Peyer's patch (tissue), 4 donors: Measurements from ENCODE around the gene SULT1C3. TPM values are rescaled to one million over a fixed set of nuclear protein-coding genes. Genes with fewer than 3 reads are reported as not detected.

Experiments used
- DNase-seq, 3 donors: peaks; one replicate each; pipeline ENCODE4 v3.0.0-alpha.2; 2017 to 2019
- H3K27ac ChIP-seq, 4 donors: fragments of 200-600 bp; sonication (generic); one replicate each; pipeline ENCODE4 v1.5.1; 2016 to 2019
- H3K27me3 ChIP-seq, 2 donors: fragments of 200-600 bp; sonication (generic); one replicate each; pipeline ENCODE4 v1.5.1; 2019
- H3K36me3 ChIP-seq, 3 donors: fragments of 200-600 bp; sonication (generic); one replicate each; pipeline ENCODE4 v1.5.1; 2016 to 2019
- H3K4me1 ChIP-seq, 4 donors: fragments of 200-600 bp; sonication (generic); one replicate each; pipeline ENCODE4 v1.5.1; 2016 to 2019
- H3K4me3 ChIP-seq, 4 donors: fragments of 200-600 bp; sonication (generic); 1 replicate in 3 of 4; 2 replicates in 1 of 4; pipeline ENCODE4 v1.5.1; 2016 to 2019; ENCODE audit warnings: mild to moderate bottlenecking in 1 of 4
- H3K9me3 ChIP-seq, 4 donors: fragments of 200-600 bp; sonication (generic); one replicate each; pipeline ENCODE4 v1.5.1; 2016 to 2019; ENCODE audit warnings: mild to moderate bottlenecking in 1 of 4
- POLR2A ChIP-seq, 2 donors: fragments of 450-650 bp; IDR thresholded peaks; one replicate each; pipeline ENCODE4 v1.5.1; 2017; ENCODE audit warnings: antibody characterized with exemption in 2 of 2, mild to moderate bottlenecking in 2 of 2, moderate library complexity in 2 of 2
- total RNA-seq, 4 donors: library from RNA; depleted of rRNA; stranded (reverse); fragments of >200 nt; gene quantifications; one replicate each; pipeline ENCODE4 v1.1.0, GENCODE V29; 2016
- TF ChIP-seq, protein P1 (sequence below), 6 experiments: fragments of 450-650 bp in 4 of 6; fragments of 200-600 bp in 2 of 6; sonication (generic) in 1 of 6; IDR thresholded peaks; one replicate each; pipeline ENCODE4 v1.5.1; 2017 to 2019; ENCODE audit warnings: antibody characterized with exemption in 6 of 6, mild to moderate bottlenecking in 3 of 6, moderate library complexity in 1 of 6

Gene SULT1C3
- total RNA-seq, 4 donors from 2014 or later: 7.8 to 14.8 (median 14.7) TPM; not detected in 1

GRCh38 chr2:108270346-108270745 lies 30.6 kb downstream of the SULT1C3 start:
- DNase-seq: peak in 1 of 3 donors; percentile 53
- H3K4me1 ChIP-seq: peaks cover 0 to 42% (median 9%) of the 10 kb centered on the region in 4 donors
- no peak for TF ChIP-seq POLR2A (IDR thresholded peaks at IDR 0.05)
- TF ChIP-seq, protein P1, sequence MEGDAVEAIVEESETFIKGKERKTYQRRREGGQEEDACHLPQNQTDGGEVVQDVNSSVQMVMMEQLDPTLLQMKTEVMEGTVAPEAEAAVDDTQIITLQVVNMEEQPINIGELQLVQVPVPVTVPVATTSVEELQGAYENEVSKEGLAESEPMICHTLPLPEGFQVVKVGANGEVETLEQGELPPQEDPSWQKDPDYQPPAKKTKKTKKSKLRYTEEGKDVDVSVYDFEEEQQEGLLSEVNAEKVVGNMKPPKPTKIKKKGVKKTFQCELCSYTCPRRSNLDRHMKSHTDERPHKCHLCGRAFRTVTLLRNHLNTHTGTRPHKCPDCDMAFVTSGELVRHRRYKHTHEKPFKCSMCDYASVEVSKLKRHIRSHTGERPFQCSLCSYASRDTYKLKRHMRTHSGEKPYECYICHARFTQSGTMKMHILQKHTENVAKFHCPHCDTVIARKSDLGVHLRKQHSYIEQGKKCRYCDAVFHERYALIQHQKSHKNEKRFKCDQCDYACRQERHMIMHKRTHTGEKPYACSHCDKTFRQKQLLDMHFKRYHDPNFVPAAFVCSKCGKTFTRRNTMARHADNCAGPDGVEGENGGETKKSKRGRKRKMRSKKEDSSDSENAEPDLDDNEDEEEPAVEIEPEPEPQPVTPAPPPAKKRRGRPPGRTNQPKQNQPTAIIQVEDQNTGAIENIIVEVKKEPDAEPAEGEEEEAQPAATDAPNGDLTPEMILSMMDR (IDR thresholded peaks at IDR 0.05): no peak
- no peaks in the 10 kb centered on the region for H3K27me3 ChIP-seq
- H3K27ac ChIP-seq: peak overlapping the region in 3 of 4 donors; percentile 81 to 96 (median 88)
- no peak overlapping the region for H3K4me3 ChIP-seq
- H3K36me3 ChIP-seq: no peaks in the 10 kb centered on the region
- no peaks in the 10 kb centered on the region for H3K9me3 ChIP-seq

DNA sequence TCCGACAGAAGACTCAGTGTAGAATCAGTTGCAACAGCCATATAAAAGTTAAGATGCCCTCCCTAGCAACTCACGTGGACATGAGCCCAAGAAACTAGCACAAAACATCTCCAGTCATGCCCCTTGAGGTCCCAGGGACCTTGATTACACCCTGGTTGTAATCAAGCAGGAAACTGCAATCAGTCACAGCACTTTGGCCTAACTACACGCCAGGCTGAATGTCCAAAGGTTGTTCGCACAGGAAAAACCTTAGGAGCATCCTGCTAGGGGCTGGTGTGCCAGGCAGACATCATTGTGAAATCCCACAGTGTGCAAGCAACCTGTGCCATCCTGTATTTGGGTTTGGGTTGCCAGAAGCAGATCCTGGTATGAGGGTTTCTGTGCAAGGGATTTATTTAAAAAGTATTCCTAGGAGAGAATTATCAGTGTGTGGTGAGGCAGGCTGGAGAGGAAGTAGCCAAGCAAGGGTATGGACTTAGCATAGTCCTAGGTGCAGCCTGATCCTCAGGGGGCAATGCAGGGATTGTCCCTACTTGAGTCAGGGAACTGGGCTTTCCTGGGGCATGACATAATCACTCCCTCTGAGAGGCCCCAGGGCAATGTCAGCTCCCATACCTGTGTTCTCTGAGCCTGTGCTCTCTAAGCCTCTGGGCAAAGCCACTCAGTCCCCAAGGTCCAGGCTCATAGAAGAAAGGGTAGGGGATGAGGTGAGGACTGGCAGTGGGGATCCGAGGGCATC lies 31.2 kb downstream of the SULT1C3 start:
- DNase-seq: peak in 2 of 3 donors; percentile 75 to 84
- no peaks in the 10 kb centered on the region for H3K36me3 ChIP-seq
- no peak overlapping the region for H3K4me3 ChIP-seq
- no peak for TF ChIP-seq POLR2A (IDR thresholded peaks at IDR 0.05)
- TF ChIP-seq, protein P1 (IDR thresholded peaks at IDR 0.05): no peak
- H3K27me3 ChIP-seq: no peaks in the 10 kb centered on the region
- H3K27ac ChIP-seq: peak overlapping the region; percentile 10 to 96 (median 84)
- H3K4me1 ChIP-seq: peaks cover 0 to 40% (median 9%) of the 10 kb centered on the region in 4 donors
- H3K9me3 ChIP-seq: no peaks in the 10 kb centered on the region

- TF ChIP-seq, protein P1 (IDR thresholded peaks at IDR 0.05): no peak
- no peak for TF ChIP-seq POLR2A (IDR thresholded peaks at IDR 0.05)
- peak in 2 of 3 donors; percentile 59 to 69 for DNase-seq
- Histone ChIP-seq H3K9me3 (no peaks in the 10 kb centered on the region), H3K27me3 (no peaks in the 10 kb centered on the region), H3K4me1 (peaks cover 0 to 34% (median 9%) of the 10 kb centered on the region in 4 donors), H3K4me3 (peak overlapping the region in 2 of 4 donors; percentile 25 to 40), H3K27ac (peak overlapping the region; percentile 10 to 96 (median 84)), H3K36me3 (no peaks in the 10 kb centered on the region)
These were observed 32.0 kb downstream of the SULT1C3 start for GRCh38 chr2:108271691-108272253.

GRCh38 chr2:108278631-108279030 lies 38.9 kb downstream of the SULT1C3 start:
- no peak for TF ChIP-seq POLR2A (IDR thresholded peaks at IDR 0.05)
- TF ChIP-seq, protein P1 (IDR thresholded peaks at IDR 0.05): no peak
- Histone ChIP-seq H3K27ac (no peak overlapping the region), H3K4me3 (no peak overlapping the region), H3K4me1 (no peaks in the 10 kb centered on the region), H3K27me3 (no peaks in the 10 kb centered on the region), H3K9me3 (no peaks in the 10 kb centered on the region), H3K36me3 (no peaks in the 10 kb centered on the region)
- DNase-seq: no peak

DNA sequence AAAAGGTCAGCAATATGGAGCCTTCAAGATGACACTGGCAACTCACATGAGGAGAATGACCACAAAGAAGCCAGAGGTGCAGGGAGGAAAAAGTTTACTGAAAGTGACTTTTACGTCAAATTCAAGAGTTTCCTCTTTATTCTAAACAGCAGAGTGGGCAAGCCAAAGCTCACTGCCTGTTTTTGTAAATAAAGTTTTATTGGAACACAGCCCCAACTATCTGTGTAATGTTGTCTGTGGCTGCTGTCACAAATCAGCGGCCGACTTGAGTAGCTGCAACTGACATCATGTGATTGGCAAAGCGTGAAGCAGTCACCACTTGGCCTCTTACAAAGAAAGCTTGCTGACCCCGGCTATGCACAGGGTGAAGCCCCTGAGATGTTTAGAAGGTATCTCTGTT lies 39.7 kb downstream of the SULT1C3 start:
- Histone ChIP-seq H3K27ac (no peak overlapping the region), H3K4me1 (no peaks in the 10 kb centered on the region), H3K9me3 (no peaks in the 10 kb centered on the region), H3K27me3 (no peaks in the 10 kb centered on the region), H3K36me3 (no peaks in the 10 kb centered on the region), H3K4me3 (no peak overlapping the region)
- no peak for DNase-seq
- no peak for TF ChIP-seq POLR2A (IDR thresholded peaks at IDR 0.05)
- TF ChIP-seq, protein P1 (IDR thresholded peaks at IDR 0.05): no peak
